Measurements from ENCODE around the gene PIK3AP1.

DNA sequence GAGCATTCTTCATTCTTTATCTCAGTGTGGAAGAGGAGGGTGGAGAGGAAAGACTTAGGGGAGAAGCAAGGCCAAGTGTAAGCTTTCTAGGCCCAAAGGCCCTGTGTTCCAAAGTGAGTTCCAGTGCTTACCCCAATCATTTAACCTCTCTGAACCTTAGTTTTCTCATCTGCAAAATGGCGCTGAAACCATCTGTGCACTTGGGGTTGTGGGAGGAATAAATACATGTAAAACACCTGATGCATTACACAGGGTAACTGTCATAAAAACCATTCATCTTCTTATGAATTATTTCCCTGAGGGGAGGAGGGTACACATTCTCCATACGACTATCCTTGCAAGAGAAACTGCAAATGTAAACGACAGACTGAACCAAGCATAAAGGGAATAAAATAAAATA, 19.0 kb downstream of the PIK3AP1 start:
- TF ChIP-seq, protein P1, sequence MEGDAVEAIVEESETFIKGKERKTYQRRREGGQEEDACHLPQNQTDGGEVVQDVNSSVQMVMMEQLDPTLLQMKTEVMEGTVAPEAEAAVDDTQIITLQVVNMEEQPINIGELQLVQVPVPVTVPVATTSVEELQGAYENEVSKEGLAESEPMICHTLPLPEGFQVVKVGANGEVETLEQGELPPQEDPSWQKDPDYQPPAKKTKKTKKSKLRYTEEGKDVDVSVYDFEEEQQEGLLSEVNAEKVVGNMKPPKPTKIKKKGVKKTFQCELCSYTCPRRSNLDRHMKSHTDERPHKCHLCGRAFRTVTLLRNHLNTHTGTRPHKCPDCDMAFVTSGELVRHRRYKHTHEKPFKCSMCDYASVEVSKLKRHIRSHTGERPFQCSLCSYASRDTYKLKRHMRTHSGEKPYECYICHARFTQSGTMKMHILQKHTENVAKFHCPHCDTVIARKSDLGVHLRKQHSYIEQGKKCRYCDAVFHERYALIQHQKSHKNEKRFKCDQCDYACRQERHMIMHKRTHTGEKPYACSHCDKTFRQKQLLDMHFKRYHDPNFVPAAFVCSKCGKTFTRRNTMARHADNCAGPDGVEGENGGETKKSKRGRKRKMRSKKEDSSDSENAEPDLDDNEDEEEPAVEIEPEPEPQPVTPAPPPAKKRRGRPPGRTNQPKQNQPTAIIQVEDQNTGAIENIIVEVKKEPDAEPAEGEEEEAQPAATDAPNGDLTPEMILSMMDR (IDR thresholded peaks at IDR 0.05; ENCODE audit: low read length) = no peak
- no peak for TF ChIP-seq EZH2phosphoT487 (IDR thresholded peaks at IDR 0.05; ENCODE audit: low read length)
